K562 (cell line): Measurements from ENCODE around the gene BIRC7. TPM values are rescaled to one million over a fixed set of nuclear protein-coding genes. Genes with fewer than 3 reads are reported as not detected.

Experiments
- ELF1 ChIP-seq: fragments of 200-800 bp; sonication (Bioruptor generic); IDR thresholded peaks from 2 replicates; pipeline ENCODE4 v1.6.1; 2016; ENCODE audit warnings: missing genetic modification characterization, missing compliant biosample characterization
- GABPA ChIP-seq: fragments of 200-800 bp; sonication (Bioruptor generic); conservative IDR thresholded peaks from 2 replicates; pipeline ENCODE4 v1.6.1; 2016; ENCODE audit warnings: low read depth, missing genetic modification characterization, missing compliant biosample characterization
- GATAD2B ChIP-seq: fragments of 450-650 bp; IDR thresholded peaks from 2 replicates; pipeline ENCODE4 v1.6.1; 2017; ENCODE audit warnings: mild to moderate bottlenecking, borderline replicate concordance
- KDM4B ChIP-seq, 2 experiments: fragments of 450-650 bp in 1 of 2; sonication (generic) in 1 of 2; IDR thresholded peaks; 2 replicates each; pipeline ENCODE4 v1.6.1; 2016 to 2017; ENCODE audit warnings: borderline replicate concordance in 2 of 2, antibody characterized with exemption in 1 of 2, low read depth in 1 of 2, mild to moderate bottlenecking in 1 of 2
- MBD2 ChIP-seq: sonication (generic); IDR thresholded peaks from 2 replicates; pipeline ENCODE4 v1.6.1; 2016; ENCODE audit warnings: low read depth, borderline replicate concordance
- NONO ChIP-seq, 2 experiments: fragments of 200-400 bp in 1 of 2; fragments of 450-650 bp in 1 of 2; formaldehyde crosslinking in 1 of 2; IDR thresholded peaks; 2 replicates each; pipeline ENCODE4 v1.6.1; 2017; ENCODE audit warnings: low read depth in 2 of 2, mild to moderate bottlenecking in 2 of 2, moderate library complexity in 2 of 2, low read length in 1 of 2
- PHF20 ChIP-seq: fragments of 450-650 bp; IDR thresholded peaks from 2 replicates; pipeline ENCODE4 v1.6.1; 2018; ENCODE audit not compliant: partially characterized antibody
- POLR2AphosphoS5 ChIP-seq: IDR thresholded peaks from 2 replicates; pipeline ENCODE4 v1.6.1; 2011; ENCODE audit warnings: mild to moderate bottlenecking, low read depth, low read length, moderate library complexity; ENCODE audit not compliant: control insufficient read depth, insufficient read depth
- RBBP5 ChIP-seq: fragments of 200-600 bp; sonication (generic); IDR thresholded peaks from 2 replicates; pipeline ENCODE4 v1.6.1; 2012; ENCODE audit warnings: borderline replicate concordance, mild to moderate bottlenecking, low read length, control low read depth, inconsistent platforms; ENCODE audit not compliant: insufficient read depth, poor library complexity, severe bottlenecking
- RBM22 ChIP-seq: fragments of 200-400 bp; formaldehyde crosslinking; IDR thresholded peaks from 2 replicates; pipeline ENCODE4 v1.6.1; 2018; ENCODE audit warnings: low read length, low read depth; ENCODE audit not compliant: poor library complexity, severe bottlenecking
- SNAPC5 ChIP-seq: fragments of 250-450 bp; sonication (Bioruptor Pico); IDR thresholded peaks from 2 replicates; pipeline ENCODE4 v1.8.0; 2021; ENCODE audit warnings: moderate library complexity, mild to moderate bottlenecking, inconsistent platforms
- SUPT5H ChIP-seq: fragments of 450-650 bp; IDR thresholded peaks from 2 replicates; pipeline ENCODE4 v1.6.1; 2016
- TAF9B ChIP-seq: fragments of 450-650 bp; IDR thresholded peaks from 2 replicates; pipeline ENCODE4 v1.6.1; 2018; ENCODE audit warnings: mild to moderate bottlenecking; ENCODE audit not compliant: partially characterized antibody
- TFAP4 ChIP-seq: sonication (generic); formaldehyde crosslinking; IDR thresholded peaks from 2 replicates; pipeline ENCODE4 v1.8.0; 2022; ENCODE audit warnings: missing genetic modification reagents, mild to moderate bottlenecking, moderate library complexity, borderline replicate concordance
- U2AF1 ChIP-seq: fragments of 200-400 bp; formaldehyde crosslinking; optimal IDR thresholded peaks from 2 replicates; pipeline ENCODE3; 2017; ENCODE audit warnings: mild to moderate bottlenecking, low read depth, low read length, moderate library complexity
- VEZF1 ChIP-seq: fragments of 200-800 bp; sonication (Bioruptor generic); IDR thresholded peaks from 2 replicates; pipeline ENCODE4 v1.6.1; 2017; ENCODE audit warnings: missing genetic modification characterization, missing compliant biosample characterization
- YBX1 ChIP-seq: fragments of 450-650 bp; IDR thresholded peaks from 2 replicates; pipeline ENCODE4 v1.7.1; 2016; ENCODE audit warnings: mild to moderate bottlenecking
- ZBTB12 ChIP-seq: fragments of 250-450 bp; sonication (Bioruptor Pico); IDR thresholded peaks from 2 replicates; pipeline ENCODE4 v1.4.0; 2020
- ZNF408 ChIP-seq: fragments of 250-450 bp; sonication (Bioruptor Pico); IDR thresholded peaks from 2 replicates; pipeline ENCODE4 v1.4.0; 2020; ENCODE audit warnings: low read depth, mild to moderate bottlenecking, moderate library complexity
- ZNF586 ChIP-seq: fragments of 450-650 bp; formaldehyde crosslinking; conservative IDR thresholded peaks from 2 replicates; pipeline ENCODE4 v1.4.0; 2020; ENCODE audit warnings: mild to moderate bottlenecking, moderate library complexity
- polyA plus RNA-seq, 8 experiments: library from polyadenylated mRNA; depleted of rRNA in 4 of 8; stranded (reverse) in 5 of 8; unstranded in 3 of 8; fragments of >200 nt; fragmentation: Nextera tagmentation in 2 of 8; fragmentation: Illumina TruSeq in 1 of 8; extraction: Ambion mirVana in 2 of 8; extraction: Trizol in 1 of 8; gene quantifications; 2 replicates each; pipeline versions ENCODE4 v1.2.1 to v1.2.3, GENCODE V29; 2011 to 2014; ENCODE audit warnings: inconsistent platforms in 1 of 8, missing spikeins in 1 of 8
- total RNA-seq, 7 experiments: library from RNA; depleted of rRNA in 6 of 7; stranded (reverse); fragments of >200 nt in 6 of 7; fragmentation: Illumina TruSeq in 2 of 7; extraction: Trizol in 2 of 7; gene quantifications; 2 replicates each; pipeline versions ENCODE4 v1.2.1 to v1.2.3, GENCODE V29; 2011 to 2021; ENCODE audit warnings: low replicate concordance in 1 of 7

The BIRC7 gene
- total and polyA plus RNA-seq, 9 of the 15 experiments (the other 6 are each of a cell fraction or from before 2014, with no cell fraction given): 0.14 to 0.19 (median 0.16) TPM; not detected in 5

- TF ChIP-seq RBBP5 (peak; percentile 93), ZBTB12 (CRISPR knock-in tag) (peak; percentile 63), GATAD2B (0 out of 2 replicates have a peak, but pooled peaks have one; percentile 50), PHF20 (no peak), MBD2 (peak; percentile 66; the same call in 1 of the 2 replicates), NONO (IDR thresholded peaks at IDR 0.05; ENCODE audit: low read depth in 2 of 2, low read length in 1 of 2) (peak in 1 of 2 experiments; percentile 68; a peak in 1 of 4 replicates), U2AF1 (peak; percentile 15), TAF9B (no peak), YBX1 (no peak), RBM22 (peak; percentile 90), ZNF586 (CRISPR knock-in tag) (no peak), TFAP4 (CRISPR knock-in tag) (peak; percentile 94), SUPT5H (peak; percentile 56), POLR2AphosphoS5 (0 out of 2 replicates have a peak, but pooled peaks have one; percentile 40), ELF1 (peak; percentile 81), SNAPC5 (CRISPR knock-in tag) (no peak), GABPA (tag) (peak; percentile 96), KDM4B (IDR thresholded peaks at IDR 0.05; ENCODE audit: borderline replicate concordance in 2 of 2, low read depth in 1 of 2) (0 out of 4 replicates have a peak, but pooled peaks of 1 of the 2 experiments have one; percentile 71), VEZF1 (CRISPR knock-in tag) (peak; percentile 87), ZNF408 (CRISPR knock-in tag) (no peak)
These were observed 36.7 kb downstream of the BIRC7 start, which contains the start of gene ARFGAP1 (continued) for GRCh38 chr20:63272105-63273058.
